H1 (cell line): ENCODE results near the gene AGPAT4. TPM values are rescaled to one million over a fixed set of nuclear protein-coding genes. Genes with fewer than 3 reads are reported as not detected.

Experiments
- CTCF ChIA-PET: fragments of 300-600 bp; sonication (Branson Sonifier 250); formaldehyde crosslinking; loops from one replicate; lab custom pipeline; 2021; ENCODE audit not compliant: partially characterized antibody; lab: Charles Lee
- POLR2A ChIA-PET: fragments of 300-600 bp; sonication (Branson Sonifier 250); formaldehyde crosslinking; loops from one replicate; lab custom pipeline; 2021; ENCODE audit warnings: inconsistent platforms; ENCODE audit not compliant: partially characterized antibody; lab: Charles Lee
- DNase-seq, 2 experiments: peaks; one replicate each; pipeline versions ENCODE4 v3.0.0 to v3.0.0-alpha.2; 2010 to 2022; ENCODE audit warnings: low spot score in 2 of 2, low read depth in 1 of 2, mixed read lengths in 1 of 2
- FAIRE-seq: peaks from 2 replicates; lab custom pipeline; 2011; peaks lifted over from hg19 to GRCh38; lab: Jason Lieb, UNC
- H2AFZ ChIP-seq: 2 replicates; pipeline ENCODE4 v1.8.1; 2012; ENCODE audit warnings: low read length, inconsistent platforms
- H2AK5ac ChIP-seq: 2 replicates; pipeline ENCODE4 v1.6.1; 2013; ENCODE audit warnings: low read depth, low read length
- H2BK120ac ChIP-seq: replicated peaks from 2 replicates; pipeline ENCODE3; 2013; ENCODE audit warnings: low read depth, low read length, inconsistent platforms
- H2BK12ac ChIP-seq: 2 replicates; pipeline ENCODE4 v1.6.1; 2013; ENCODE audit warnings: low read depth, low read length
- H2BK15ac ChIP-seq: 2 replicates; pipeline ENCODE4 v1.6.1; 2013; ENCODE audit warnings: low read length
- H2BK20ac ChIP-seq: 2 replicates; pipeline ENCODE4 v1.6.1; 2013; ENCODE audit warnings: low read length
- H2BK5ac ChIP-seq: 2 replicates; pipeline ENCODE4 v1.6.1; 2013; ENCODE audit warnings: low read depth, low read length
- H3K14ac ChIP-seq: 2 replicates; pipeline ENCODE4 v1.6.1; 2013; ENCODE audit warnings: inconsistent platforms; ENCODE audit not compliant: insufficient read length
- H3K18ac ChIP-seq: 2 replicates; pipeline ENCODE4 v1.6.1; 2013; ENCODE audit warnings: low read length; ENCODE audit errors: extremely low read depth
- H3K23ac ChIP-seq: 2 replicates; pipeline ENCODE4 v1.6.1; 2013; ENCODE audit warnings: inconsistent platforms; ENCODE audit not compliant: insufficient read length
- H3K23me2 ChIP-seq: 2 replicates; pipeline ENCODE4 v1.6.1; 2013; ENCODE audit warnings: low read depth, low read length
- H3K27ac ChIP-seq: 2 replicates; pipeline ENCODE4 v1.6.1; 2011; ENCODE audit warnings: low read depth, low read length, inconsistent platforms
- H3K27me3 ChIP-seq, 4 experiments: replicated peaks in 1 of 4; 1 replicate in 1 of 4; 2 replicates in 3 of 4; pipeline versions ENCODE4 v1.6.1 to v1.8.1; 2011 to 2013; ENCODE audit warnings: low read length in 3 of 4, mild to moderate bottlenecking in 3 of 4, inconsistent platforms in 2 of 4, mixed read lengths in 2 of 4, moderate library complexity in 1 of 4; ENCODE audit not compliant: control insufficient read depth in 3 of 4, insufficient read depth in 3 of 4; ENCODE audit errors: extremely low read depth in 1 of 4
- H3K36me3 ChIP-seq, 4 experiments: 2 replicates each; pipeline versions ENCODE4 v1.6.1 to v1.8.1; 2011 to 2013; ENCODE audit warnings: mild to moderate bottlenecking in 4 of 4, low read length in 3 of 4, moderate library complexity in 2 of 4, control low read depth in 1 of 4, inconsistent platforms in 1 of 4; ENCODE audit not compliant: insufficient read depth in 4 of 4, control insufficient read depth in 2 of 4
- H3K4ac ChIP-seq: replicated peaks from 2 replicates; pipeline ENCODE3; 2013; ENCODE audit warnings: low read length, low read depth, mixed read lengths, inconsistent platforms; ENCODE audit not compliant: insufficient read length
- H3K4me1 ChIP-seq, 4 experiments: replicated peaks in 1 of 4; 1 replicate in 1 of 4; 2 replicates in 3 of 4; pipeline versions ENCODE4 v1.6.1 to v1.8.1; 2011 to 2013; ENCODE audit warnings: low read length in 3 of 4, inconsistent platforms in 2 of 4, mixed read lengths in 1 of 4; ENCODE audit not compliant: insufficient read depth in 4 of 4, control insufficient read depth in 3 of 4
- H3K4me2 ChIP-seq, 2 experiments: 2 replicates each; pipeline versions ENCODE4 v1.6.1 to v1.8.1; 2011 to 2013; ENCODE audit warnings: low read depth in 2 of 2, low read length in 2 of 2, control low read depth in 1 of 2, inconsistent platforms in 1 of 2, mild to moderate bottlenecking in 1 of 2; ENCODE audit not compliant: insufficient read depth in 1 of 2
- H3K4me3 ChIP-seq, 4 experiments: fragments of 200-600, 300-600 bp in 1 of 4; sonication (generic), shearing (Covaris generic), sonication (Bioruptor Twin) in 1 of 4; 2 replicates each; pipeline versions ENCODE4 v1.5.1 to v1.8.1; 2011 to 2016; ENCODE audit warnings: low read length in 4 of 4, low read depth in 3 of 4, control low read depth in 2 of 4, inconsistent platforms in 2 of 4, mild to moderate bottlenecking in 2 of 4, mixed read lengths in 1 of 4, moderate library complexity in 1 of 4; ENCODE audit not compliant: insufficient read depth in 2 of 4; ENCODE audit errors: extremely low read depth in 1 of 4
- H3K56ac ChIP-seq: replicated peaks from 2 replicates; pipeline ENCODE3; 2013; ENCODE audit warnings: low read depth, mild to moderate bottlenecking, mixed read lengths, low read length, inconsistent platforms; ENCODE audit not compliant: insufficient read length
- H3K79me1 ChIP-seq: 2 replicates; pipeline ENCODE4 v1.6.1; 2013; ENCODE audit warnings: low read depth, low read length, control low read depth
- H3K79me2 ChIP-seq, 2 experiments: 2 replicates each; pipeline versions ENCODE4 v1.6.1 to v1.8.1; 2012 to 2013; ENCODE audit warnings: low read length in 2 of 2, mild to moderate bottlenecking in 2 of 2, inconsistent platforms in 1 of 2; ENCODE audit not compliant: insufficient read depth in 2 of 2, control insufficient read depth in 1 of 2
- H3K9ac ChIP-seq, 4 experiments: replicated peaks in 1 of 4; 1 replicate in 1 of 4; 2 replicates in 3 of 4; pipeline versions ENCODE4 v1.6.1 to v1.8.1; 2011 to 2013; ENCODE audit warnings: low read depth in 3 of 4, low read length in 3 of 4, control low read depth in 2 of 4, mild to moderate bottlenecking in 2 of 4, moderate library complexity in 2 of 4, inconsistent platforms in 1 of 4; ENCODE audit errors: extremely low read depth in 1 of 4
- H3K9me3 ChIP-seq, 2 experiments: 2 replicates each; pipeline versions ENCODE4 v1.6.1 to v1.8.1; 2012 to 2013; ENCODE audit warnings: mild to moderate bottlenecking in 2 of 2, moderate library complexity in 2 of 2, control low read depth in 1 of 2, inconsistent platforms in 1 of 2, low read depth in 1 of 2, low read length in 1 of 2, mixed read lengths in 1 of 2; ENCODE audit not compliant: insufficient read depth in 2 of 2
- H4K20me1 ChIP-seq, 2 experiments: replicated peaks in 1 of 2; 2 replicates each; pipeline versions ENCODE3 to v1.8.1; 2011 to 2013; ENCODE audit warnings: inconsistent platforms in 2 of 2, low read length in 2 of 2, mild to moderate bottlenecking in 1 of 2; ENCODE audit not compliant: insufficient read depth in 2 of 2, control insufficient read depth in 1 of 2
- H4K5ac ChIP-seq: 2 replicates; pipeline ENCODE4 v1.6.1; 2013; ENCODE audit warnings: low read length, low read depth, mixed read lengths, inconsistent platforms; ENCODE audit not compliant: insufficient read length
- H4K8ac ChIP-seq: 2 replicates; pipeline ENCODE4 v1.8.0; 2013; ENCODE audit warnings: mild to moderate bottlenecking, moderate library complexity, low read length, inconsistent platforms; ENCODE audit not compliant: insufficient read depth; ENCODE audit errors: extremely low read depth
- H4K91ac ChIP-seq: replicated peaks from 2 replicates; pipeline ENCODE3; 2013; ENCODE audit warnings: low read length, mixed read lengths, inconsistent platforms; ENCODE audit not compliant: insufficient read length
- ATF2 ChIP-seq: IDR thresholded peaks from 2 replicates; pipeline ENCODE4 v1.6.1; 2012; ENCODE audit warnings: low read length, inconsistent platforms
- POLR2AphosphoS5 ChIP-seq: IDR thresholded peaks from 2 replicates; pipeline ENCODE4 v1.6.1; 2011; ENCODE audit warnings: low read depth, low read length
- POU5F1 ChIP-seq: IDR thresholded peaks from 2 replicates; pipeline ENCODE4 v1.6.1; 2011; ENCODE audit warnings: low read depth, mild to moderate bottlenecking, low read length, moderate library complexity
- SIX5 ChIP-seq: IDR thresholded peaks from 2 replicates; pipeline ENCODE4 v1.6.1; 2011; ENCODE audit warnings: mild to moderate bottlenecking, low read depth, low read length
- SP2 ChIP-seq: IDR thresholded peaks from 2 replicates; pipeline ENCODE4 v1.6.1; 2012; ENCODE audit warnings: mild to moderate bottlenecking, low read length, inconsistent platforms
- USF2 ChIP-seq: IDR thresholded peaks from 2 replicates; pipeline ENCODE4 v1.6.1; 2011; ENCODE audit warnings: low read length, improper control_type of control experiment
- WGBS, 2 experiments: shearing (Covaris generic) in 1 of 2; methylation state at CpG; one replicate each; pipeline versions ENCODE4 v1.1.6 to v1.1.7; 2013 to 2015; ENCODE audit warnings: low lambda C conversion rate in 2 of 2, mixed read lengths in 2 of 2, inconsistent platforms in 1 of 2, low coverage in 1 of 2, missing lambda C conversion rate in 1 of 2; ENCODE audit not compliant: insufficient replicate concordance in 2 of 2, insufficient coverage in 1 of 2, insufficient read length in 1 of 2; ENCODE audit errors: extremely low coverage in 1 of 2, missing lambda C conversion rate in 1 of 2; 5-methylcytosine and 5-hydroxymethylcytosine counted together
- polyA plus RNA-seq, 7 experiments: library from polyadenylated mRNA; depleted of rRNA in 3 of 7; stranded (reverse) in 5 of 7; unstranded in 2 of 7; fragments of >200 nt in 5 of 7; fragments of 200-250 nt in 2 of 7; gene quantifications; 1 replicate in 5 of 7; 2 replicates in 1 of 7; 4 replicates in 1 of 7; pipeline versions ENCODE4 v1.2.1 to v1.2.3, GENCODE V29; 2011 to 2013; ENCODE audit warnings: missing spikeins in 2 of 7, mixed read lengths in 2 of 7
- total RNA-seq: library from RNA; stranded (reverse); fragmentation: NEBNext Ultra II Directional; extraction: Animal tissue kit (Norgen Biotek cat#: 25700); gene quantifications from 2 replicates; pipeline ENCODE4 v1.2.1, GENCODE V29; 2021

AGPAT4 gene
- total and polyA plus RNA-seq, 2 of the 8 experiments (the other 6 are each of a cell fraction or from before 2014, with no cell fraction given) = 13.5 to 23.8 TPM

- Histone ChIP-seq H4K8ac (no peak overlapping the region), H3K56ac (no peak overlapping the region), H2BK120ac (no peak overlapping the region), H3K36me3 (peaks cover 0 to 8% (median 2%) of the 10 kb centered on the region in 4 experiments; a peak in 2 of 8 replicates), H3K79me1 (peaks cover 8% of the 10 kb centered on the region; the same call in 1 of the 2 replicates), H3K23me2 (peaks cover 4% of the 10 kb centered on the region; the same call in 1 of the 2 replicates), H3K18ac (no peak overlapping the region), H2AK5ac (no peak overlapping the region), H2BK20ac (no peak overlapping the region), H4K91ac (no peak overlapping the region), H3K9ac (no peak overlapping the region), H3K4me3 (no peak overlapping the region), H3K27me3 (no peaks in the 10 kb centered on the region), H2BK5ac (no peak overlapping the region), H3K9me3 (peaks cover 7% of the 10 kb centered on the region in 2 experiments; a peak in 3 of 4 replicates), H2BK15ac (no peak overlapping the region), H2BK12ac (no peak overlapping the region), H3K14ac (no peak overlapping the region), H2AFZ (no peak overlapping the region), H3K4me1 (no peaks in the 10 kb centered on the region), H4K20me1 (peaks cover 0 to 4% of the 10 kb centered on the region in 2 experiments), H3K23ac (no peak overlapping the region), H3K79me2 (peaks cover 0 to 10% of the 10 kb centered on the region in 2 experiments; a peak in 3 of 4 replicates), H4K5ac (no peak overlapping the region), H3K4me2 (no peak overlapping the region), H3K4ac (no peak overlapping the region), H3K27ac (no peak overlapping the region)
- FAIRE-seq (no peak), DNase-seq (no peak)
- 90% methylated on average over 5 of the region's 5 CpGs; no CpG with 5 or more reads in 1 of the 2 experiments for WGBS, 2 experiments
- POLR2A ChIA-PET = no interaction called here
- CTCF ChIA-PET = interaction anchor here (1.4 to 1.7 kb wide), 2 partner anchors 12 to 15 kb away, joined by 3 read pairs; no protein-coding TSS in a partner anchor
- TF ChIP-seq SIX5 (no peak), POU5F1 (no peak), SP2 (no peak), USF2 (no peak), POLR2AphosphoS5 (no peak), ATF2 (no peak)
Observed at GRCh38 chr6:161192636-161193411, 81.0 kb downstream of the AGPAT4 start.
